Kidney epithelial cell (primary cell): ENCODE data around the gene TMOD1. TPM values are rescaled to one million over a fixed set of nuclear protein-coding genes. Genes with fewer than 3 reads are reported as not detected.

Experiments used
- total RNA-seq: library from RNA; depleted of rRNA; stranded (reverse); fragments of >200 nt; gene quantifications from 2 replicates; pipeline ENCODE4 v1.2.3, GENCODE V29; 2015

TMOD1 gene
- total RNA-seq, 1 donor from 2014 or later: 0.08 TPM

Other genes starting within 250 kb of the TMOD1 start
- 1.0 and 1.3 TPM in 2 replicates for gene CCDC180, start 194.0 kb upstream of the TMOD1 start, total RNA-seq
- gene TDRD7, start 89.6 kb upstream of the TMOD1 start, total RNA-seq: 8.3 and 11.0 TPM in 2 replicates
- gene TSTD2, start 131.7 kb downstream of the TMOD1 start, total RNA-seq: 19.5 and 19.6 TPM in 2 replicates
- gene NCBP1, start 132.2 kb downstream of the TMOD1 start, total RNA-seq: 25.5 and 30.6 TPM in 2 replicates
- gene XPA, start 195.7 kb downstream of the TMOD1 start, total RNA-seq: 10.9 and 12.5 TPM in 2 replicates